ENCODE data around the gene FCHSD2.
"Not testable (repeated sequence)": the region's sequence is repeated elsewhere in the genome, so short reads cannot be mapped to it uniquely, and the experiment has no call there.

FCHSD2 gene

DNA sequence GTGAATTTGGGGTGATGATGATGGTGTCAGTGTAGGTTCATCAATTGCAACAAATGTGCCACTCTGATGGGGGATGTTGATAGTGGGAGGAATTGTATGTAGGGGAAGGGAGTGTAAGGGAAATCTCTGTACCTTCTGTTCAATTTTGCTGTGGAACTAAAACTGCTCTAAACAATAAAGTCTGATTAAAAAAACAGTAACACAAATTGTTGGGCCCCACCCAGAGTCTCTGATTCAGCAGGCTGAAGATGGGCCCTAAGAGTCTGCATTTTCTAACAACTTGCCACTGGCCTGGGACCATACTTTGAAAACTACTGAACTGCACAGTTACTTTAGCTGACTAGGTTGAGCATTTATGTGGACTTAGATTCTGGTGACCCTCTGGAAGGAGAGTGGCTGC lies 214.7 kb downstream of the FCHSD2 start:
- Histone ChIP-seq H3K9me3 (ENCODE audit: control insufficient read depth in 2 of 2, low read length in 2 of 2) (no peaks in the 10 kb centered on the region), H3K27ac (ENCODE audit: low read length) (no peak overlapping the region), H3K36me3 (ENCODE audit: control insufficient read depth in 2 of 2, insufficient read depth in 2 of 2, low read length in 2 of 2) (no peaks in the 10 kb centered on the region), H3K9ac (ENCODE audit: low read length in 2 of 2) (no peak overlapping the region), H3K4me3 (ENCODE audit: low read length in 2 of 2) (no peak overlapping the region), H3K4me1 (ENCODE audit: control insufficient read depth, insufficient read depth, low read length) (no peaks in the 10 kb centered on the region), H3K27me3 (ENCODE audit: control insufficient read depth in 1 of 2, insufficient read depth in 2 of 2, low read length in 2 of 2) (no peaks in the 10 kb centered on the region)

GRCh38 chr11:72926076-72926475 lies 216.0 kb downstream of the FCHSD2 start:
- no peak overlapping the region for H3K9ac ChIP-seq (ENCODE audit: low read length in 2 of 2)
- H3K4me3 ChIP-seq (ENCODE audit: low read length in 2 of 2): no peak overlapping the region
- H3K9me3 ChIP-seq (ENCODE audit: control insufficient read depth in 2 of 2, low read length in 2 of 2): no peaks in the 10 kb centered on the region
- H3K27me3 ChIP-seq (ENCODE audit: control insufficient read depth in 1 of 2, insufficient read depth in 2 of 2, low read length in 2 of 2): no peaks in the 10 kb centered on the region
- H3K4me1 ChIP-seq (ENCODE audit: control insufficient read depth, insufficient read depth, low read length): no peaks in the 10 kb centered on the region
- no peak overlapping the region for H3K27ac ChIP-seq (ENCODE audit: low read length)
- H3K36me3 ChIP-seq (ENCODE audit: control insufficient read depth in 2 of 2, insufficient read depth in 2 of 2, low read length in 2 of 2): no peaks in the 10 kb centered on the region

DNA sequence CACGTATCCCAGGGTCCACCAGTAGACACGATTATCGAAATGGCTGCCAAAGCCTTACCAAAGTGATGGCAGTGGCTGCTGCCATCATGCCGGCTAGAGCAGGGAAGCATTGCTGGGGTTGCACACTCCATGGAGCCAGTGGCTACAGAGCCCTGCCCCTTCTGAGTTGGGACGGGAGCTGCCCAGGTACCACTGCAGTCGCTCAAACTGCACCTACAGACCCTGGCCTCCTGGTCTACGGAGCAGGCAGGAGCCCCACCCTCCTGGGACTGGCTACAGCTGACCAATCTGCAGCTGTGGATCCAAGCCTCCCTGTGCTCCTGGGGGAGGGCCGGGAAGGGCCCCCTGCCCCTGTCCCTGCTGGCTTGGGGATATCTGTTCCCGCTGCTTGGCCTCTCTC lies 216.5 kb downstream of the FCHSD2 start:
- no peaks in the 10 kb centered on the region for H3K4me1 ChIP-seq (ENCODE audit: control insufficient read depth, insufficient read depth, low read length)
- H3K27me3 ChIP-seq (ENCODE audit: control insufficient read depth in 1 of 2, insufficient read depth in 2 of 2, low read length in 2 of 2): no peaks in the 10 kb centered on the region
- no peak overlapping the region for H3K4me3 ChIP-seq (ENCODE audit: low read length in 2 of 2)
- no peak overlapping the region for H3K9ac ChIP-seq (ENCODE audit: low read length in 2 of 2)
- no peak overlapping the region for H3K27ac ChIP-seq (ENCODE audit: low read length)
- no peaks in the 10 kb centered on the region for H3K36me3 ChIP-seq (ENCODE audit: control insufficient read depth in 2 of 2, insufficient read depth in 2 of 2, low read length in 2 of 2)
- H3K9me3 ChIP-seq (ENCODE audit: control insufficient read depth in 2 of 2, low read length in 2 of 2): no peaks in the 10 kb centered on the region

- Histone ChIP-seq H3K36me3 (ENCODE audit: control insufficient read depth in 2 of 2, insufficient read depth in 2 of 2, low read length in 2 of 2) (no peaks in the 10 kb centered on the region), H3K9me3 (ENCODE audit: control insufficient read depth in 2 of 2, low read length in 2 of 2) (no peaks in the 10 kb centered on the region), H3K9ac (ENCODE audit: low read length in 2 of 2) (no peak overlapping the region), H3K27me3 (ENCODE audit: control insufficient read depth in 1 of 2, insufficient read depth in 2 of 2, low read length in 2 of 2) (no peaks in the 10 kb centered on the region), H3K4me3 (ENCODE audit: low read length in 2 of 2) (no peak overlapping the region), H3K4me1 (ENCODE audit: control insufficient read depth, insufficient read depth, low read length) (no peaks in the 10 kb centered on the region), H3K27ac (ENCODE audit: low read length) (no peak overlapping the region)
Measured at GRCh38 chr11:72924568-72925190, 217.4 kb downstream of the FCHSD2 start.

DNA sequence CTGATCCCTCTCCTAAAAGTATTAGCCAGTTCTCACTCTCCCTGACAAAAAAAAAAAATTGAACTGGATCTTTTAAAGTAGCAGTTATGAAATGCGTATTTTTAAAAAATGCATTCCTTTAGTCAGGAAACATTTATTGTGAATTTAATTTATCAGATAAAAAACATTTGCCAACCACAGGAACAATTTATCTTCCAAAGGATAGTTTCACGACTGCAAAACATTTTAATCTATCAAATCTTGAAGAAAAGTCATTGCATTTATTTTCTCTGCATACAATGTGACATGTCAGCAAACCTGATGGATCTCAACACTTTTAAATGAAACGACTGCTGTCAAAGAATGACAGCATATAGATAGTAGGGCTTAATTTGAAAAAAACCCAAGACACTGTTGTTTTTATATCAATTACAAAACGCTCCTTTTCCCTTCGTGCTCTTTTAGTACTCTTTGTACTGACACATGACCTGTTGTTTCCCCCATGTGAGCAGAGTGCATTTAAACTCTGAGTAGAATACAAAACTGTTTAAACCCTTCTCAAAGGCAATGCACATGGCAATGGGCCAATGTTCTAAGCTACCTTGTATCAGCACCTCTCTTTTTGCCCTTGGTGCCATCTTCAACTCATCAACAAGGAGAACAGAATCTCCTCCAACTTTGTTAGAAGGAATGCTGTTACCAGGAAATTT lies 220.9 kb downstream of the FCHSD2 start:
- Histone ChIP-seq H3K27me3 (ENCODE audit: control insufficient read depth in 1 of 2, insufficient read depth in 2 of 2, low read length in 2 of 2) (no peaks in the 10 kb centered on the region), H3K9ac (ENCODE audit: low read length in 2 of 2) (no peak overlapping the region), H3K4me1 (ENCODE audit: control insufficient read depth, insufficient read depth, low read length) (no peaks in the 10 kb centered on the region), H3K36me3 (ENCODE audit: control insufficient read depth in 2 of 2, insufficient read depth in 2 of 2, low read length in 2 of 2) (no peaks in the 10 kb centered on the region), H3K9me3 (ENCODE audit: control insufficient read depth in 2 of 2, low read length in 2 of 2) (no peaks in the 10 kb centered on the region), H3K4me3 (ENCODE audit: low read length in 2 of 2) (no peak overlapping the region), H3K27ac (ENCODE audit: low read length) (no peak overlapping the region)

- H3K4me3 ChIP-seq (ENCODE audit: low read length in 2 of 2): no peak overlapping the region
- H3K27ac ChIP-seq (ENCODE audit: low read length): no peak overlapping the region
- no peaks in the 10 kb centered on the region for H3K4me1 ChIP-seq (ENCODE audit: control insufficient read depth, insufficient read depth, low read length)
- H3K27me3 ChIP-seq (ENCODE audit: control insufficient read depth in 1 of 2, insufficient read depth in 2 of 2, low read length in 2 of 2): no peaks in the 10 kb centered on the region
- H3K36me3 ChIP-seq (ENCODE audit: control insufficient read depth in 2 of 2, insufficient read depth in 2 of 2, low read length in 2 of 2): no peaks in the 10 kb centered on the region
- H3K9ac ChIP-seq (ENCODE audit: low read length in 2 of 2): no peak overlapping the region
- no peaks in the 10 kb centered on the region for H3K9me3 ChIP-seq (ENCODE audit: control insufficient read depth in 2 of 2, low read length in 2 of 2)
Measured at GRCh38 chr11:72920001-72920400, 222.1 kb downstream of the FCHSD2 start.

DNA sequence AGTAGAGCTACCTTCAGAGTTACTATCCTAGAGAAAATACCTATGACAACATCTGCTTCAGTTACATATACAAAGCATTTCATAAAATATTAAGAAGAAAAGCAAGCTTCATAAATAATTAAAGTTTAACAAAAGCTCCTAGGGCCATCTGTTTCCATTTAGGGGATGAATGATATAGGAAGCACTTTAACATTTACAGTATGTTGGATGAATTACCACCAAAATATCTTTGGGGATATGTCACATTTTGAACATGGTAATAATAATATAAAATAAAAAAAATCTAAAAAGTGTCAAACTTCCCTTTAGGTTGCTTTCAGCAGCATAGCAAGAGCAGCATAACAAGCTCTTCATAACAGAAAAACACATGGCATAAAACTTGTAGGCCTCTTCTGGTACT lies 223.3 kb downstream of the FCHSD2 start:
- H3K27ac ChIP-seq (ENCODE audit: low read length): no peak overlapping the region

DNA sequence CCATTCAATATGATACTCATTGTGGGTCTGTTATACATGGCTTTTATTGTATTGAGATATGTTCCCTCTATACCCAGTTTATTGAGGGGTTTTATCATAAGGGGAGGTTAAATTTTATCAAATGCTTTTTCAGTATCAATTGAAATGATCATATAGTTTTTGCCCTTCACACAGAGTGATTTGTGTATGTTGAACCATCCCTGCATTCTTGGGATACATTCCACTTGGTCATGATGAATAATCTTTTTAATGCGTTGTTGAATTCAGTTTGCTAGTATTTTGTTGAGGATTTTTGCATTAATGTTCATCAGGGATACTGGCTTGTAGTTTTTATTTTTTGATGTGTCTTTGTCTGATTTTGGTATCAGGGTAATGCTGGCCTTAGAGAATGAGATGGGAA lies 229.9 kb downstream of the FCHSD2 start:
- no peaks in the 10 kb centered on the region for H3K9me3 ChIP-seq (ENCODE audit: control insufficient read depth in 2 of 2, low read length in 2 of 2)
- H3K9ac ChIP-seq (ENCODE audit: low read length in 2 of 2): no peak overlapping the region
- H3K27ac ChIP-seq (ENCODE audit: low read length): no peak overlapping the region
- no peak overlapping the region for H3K4me3 ChIP-seq (ENCODE audit: low read length in 2 of 2)
- H3K4me1 ChIP-seq (ENCODE audit: control insufficient read depth, insufficient read depth, low read length): no peaks in the 10 kb centered on the region
- no peaks in the 10 kb centered on the region for H3K27me3 ChIP-seq (ENCODE audit: control insufficient read depth in 1 of 2, insufficient read depth in 2 of 2, low read length in 2 of 2)
- no peaks in the 10 kb centered on the region for H3K36me3 ChIP-seq (ENCODE audit: control insufficient read depth in 2 of 2, insufficient read depth in 2 of 2, low read length in 2 of 2)

More for the DNA sequence above, 223.3 kb downstream of the FCHSD2 start:
- H3K4me1 ChIP-seq (ENCODE audit: control insufficient read depth, insufficient read depth, low read length): no peaks in the 10 kb centered on the region
- H3K36me3 ChIP-seq (ENCODE audit: control insufficient read depth in 2 of 2, insufficient read depth in 2 of 2, low read length in 2 of 2): no peaks in the 10 kb centered on the region
- no peaks in the 10 kb centered on the region for H3K9me3 ChIP-seq (ENCODE audit: control insufficient read depth in 2 of 2, low read length in 2 of 2)
- H3K9ac ChIP-seq (ENCODE audit: low read length in 2 of 2): no peak overlapping the region
- no peaks in the 10 kb centered on the region for H3K27me3 ChIP-seq (ENCODE audit: control insufficient read depth in 1 of 2, insufficient read depth in 2 of 2, low read length in 2 of 2)
- H3K4me3 ChIP-seq (ENCODE audit: low read length in 2 of 2): no peak overlapping the region

DNA sequence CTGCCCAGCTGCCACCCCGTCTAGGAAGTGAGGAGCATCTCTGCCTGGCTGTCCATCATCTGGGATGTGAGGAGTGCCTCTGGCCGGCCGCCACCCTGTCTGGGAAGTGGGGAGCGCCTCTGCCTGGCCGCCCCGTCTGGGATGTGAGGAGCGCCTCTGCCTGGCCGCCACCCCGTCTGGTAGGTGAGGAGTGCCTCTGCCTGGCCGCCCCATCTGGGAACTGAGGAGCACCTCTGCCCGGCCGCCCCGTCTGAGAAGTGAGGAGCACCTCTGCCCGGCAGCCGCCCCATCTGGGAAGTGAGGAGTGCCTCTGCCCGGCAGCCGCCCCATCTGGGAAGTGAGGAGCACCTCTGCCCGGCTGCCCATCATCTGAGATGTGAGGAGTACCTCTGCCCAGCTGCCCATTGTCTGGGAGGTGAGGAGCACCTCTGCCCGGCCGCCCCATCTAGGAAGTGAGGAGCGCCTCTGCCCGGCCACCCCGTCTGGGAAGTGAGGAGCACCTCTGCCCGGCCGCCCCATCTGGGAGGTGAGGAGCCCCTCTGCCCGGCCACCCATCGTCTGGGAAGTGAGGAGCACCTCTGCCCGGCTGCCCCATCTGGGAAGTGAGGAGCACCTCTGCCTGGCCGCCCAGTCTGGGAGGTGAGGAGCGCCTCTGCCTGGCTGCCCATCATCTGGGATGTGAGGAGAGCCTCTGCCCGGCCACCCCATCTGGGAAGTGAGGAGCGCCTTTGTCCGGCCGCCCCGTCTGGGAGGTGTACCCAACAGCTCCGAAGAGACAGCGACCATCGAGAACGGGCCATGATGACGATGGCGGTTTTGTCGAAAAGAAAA lies 232.3 kb downstream of the FCHSD2 start:
- H3K4me1 ChIP-seq (ENCODE audit: control insufficient read depth, insufficient read depth, low read length); H3K27ac ChIP-seq (ENCODE audit: low read length); H3K9me3 ChIP-seq (ENCODE audit: control insufficient read depth in 2 of 2, low read length in 2 of 2); H3K27me3 ChIP-seq (ENCODE audit: control insufficient read depth in 1 of 2, insufficient read depth in 2 of 2, low read length in 2 of 2); H3K9ac ChIP-seq (ENCODE audit: low read length in 2 of 2); H3K4me3 ChIP-seq (ENCODE audit: low read length in 2 of 2); H3K36me3 ChIP-seq (ENCODE audit: control insufficient read depth in 2 of 2, insufficient read depth in 2 of 2, low read length in 2 of 2): not testable (repeated sequence)

- Histone ChIP-seq H3K9ac (ENCODE audit: low read length in 2 of 2) (no peak overlapping the region), H3K27me3 (ENCODE audit: control insufficient read depth in 1 of 2, insufficient read depth in 2 of 2, low read length in 2 of 2) (no peaks in the 10 kb centered on the region), H3K27ac (ENCODE audit: low read length) (no peak overlapping the region), H3K4me1 (ENCODE audit: control insufficient read depth, insufficient read depth, low read length) (no peaks in the 10 kb centered on the region), H3K9me3 (ENCODE audit: control insufficient read depth in 2 of 2, low read length in 2 of 2) (peaks cover 0 to 3% of the 10 kb centered on the region in 2 donors), H3K36me3 (ENCODE audit: control insufficient read depth in 2 of 2, insufficient read depth in 2 of 2, low read length in 2 of 2) (no peaks in the 10 kb centered on the region), H3K4me3 (ENCODE audit: low read length in 2 of 2) (no peak overlapping the region)
Measured at GRCh38 chr11:72908032-72908676, 234.0 kb downstream of the FCHSD2 start.

All from stomach smooth muscle (tissue), 2 donors.